Subcutaneous adipose tissue (tissue), 4 donors: ENCODE measurements around the gene RAB40B. TPM values are rescaled to one million over a fixed set of nuclear protein-coding genes. Genes with fewer than 3 reads are reported as not detected.

Experiments used
- total RNA-seq, 4 donors: library from RNA; depleted of rRNA; stranded (reverse); fragments of >200 nt; gene quantifications; one replicate each; pipeline ENCODE4 v1.1.0, GENCODE V29; 2016
- TF ChIP-seq, protein P1 (sequence below): fragments of 450-650 bp; IDR thresholded peaks from one replicate; pipeline ENCODE4 v1.5.1; 2016; ENCODE audit warnings: low read depth, mild to moderate bottlenecking, control low read depth, antibody characterized with exemption, moderate library complexity

RAB40B gene
- total RNA-seq, 4 donors from 2014 or later = 6.5 to 26.0 (median 8.5) TPM

DNA sequence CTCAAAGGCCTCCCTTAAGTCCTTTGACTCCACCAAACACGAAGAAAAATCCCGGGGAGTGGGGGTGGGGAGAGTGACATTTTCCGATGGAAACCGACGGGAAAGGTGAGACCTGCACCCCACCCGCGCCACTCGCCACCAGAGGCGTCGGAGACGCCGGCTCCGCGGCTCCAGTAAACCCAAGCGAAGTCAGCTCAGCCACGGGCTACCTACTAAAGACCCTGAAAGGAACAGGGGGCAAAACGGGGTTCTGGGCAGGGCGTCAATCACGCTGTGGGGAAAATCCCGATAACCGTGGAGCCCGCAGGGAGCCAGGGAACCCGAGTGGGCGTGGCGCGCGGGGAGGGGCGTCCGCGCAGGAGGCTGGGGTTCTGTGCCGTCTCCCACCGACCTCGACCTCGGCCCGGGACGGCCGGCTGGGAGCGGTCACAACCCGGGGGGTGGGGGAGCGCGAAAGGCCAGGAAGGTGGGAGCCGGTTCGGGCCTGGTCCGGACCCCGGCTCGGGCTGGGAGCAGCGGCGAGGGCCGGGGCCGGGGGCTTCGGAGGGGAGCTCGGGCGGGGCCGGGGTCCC, 50.8 kb downstream of the RAB40B start:
- TF ChIP-seq, protein P1, sequence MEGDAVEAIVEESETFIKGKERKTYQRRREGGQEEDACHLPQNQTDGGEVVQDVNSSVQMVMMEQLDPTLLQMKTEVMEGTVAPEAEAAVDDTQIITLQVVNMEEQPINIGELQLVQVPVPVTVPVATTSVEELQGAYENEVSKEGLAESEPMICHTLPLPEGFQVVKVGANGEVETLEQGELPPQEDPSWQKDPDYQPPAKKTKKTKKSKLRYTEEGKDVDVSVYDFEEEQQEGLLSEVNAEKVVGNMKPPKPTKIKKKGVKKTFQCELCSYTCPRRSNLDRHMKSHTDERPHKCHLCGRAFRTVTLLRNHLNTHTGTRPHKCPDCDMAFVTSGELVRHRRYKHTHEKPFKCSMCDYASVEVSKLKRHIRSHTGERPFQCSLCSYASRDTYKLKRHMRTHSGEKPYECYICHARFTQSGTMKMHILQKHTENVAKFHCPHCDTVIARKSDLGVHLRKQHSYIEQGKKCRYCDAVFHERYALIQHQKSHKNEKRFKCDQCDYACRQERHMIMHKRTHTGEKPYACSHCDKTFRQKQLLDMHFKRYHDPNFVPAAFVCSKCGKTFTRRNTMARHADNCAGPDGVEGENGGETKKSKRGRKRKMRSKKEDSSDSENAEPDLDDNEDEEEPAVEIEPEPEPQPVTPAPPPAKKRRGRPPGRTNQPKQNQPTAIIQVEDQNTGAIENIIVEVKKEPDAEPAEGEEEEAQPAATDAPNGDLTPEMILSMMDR = no peak

DNA sequence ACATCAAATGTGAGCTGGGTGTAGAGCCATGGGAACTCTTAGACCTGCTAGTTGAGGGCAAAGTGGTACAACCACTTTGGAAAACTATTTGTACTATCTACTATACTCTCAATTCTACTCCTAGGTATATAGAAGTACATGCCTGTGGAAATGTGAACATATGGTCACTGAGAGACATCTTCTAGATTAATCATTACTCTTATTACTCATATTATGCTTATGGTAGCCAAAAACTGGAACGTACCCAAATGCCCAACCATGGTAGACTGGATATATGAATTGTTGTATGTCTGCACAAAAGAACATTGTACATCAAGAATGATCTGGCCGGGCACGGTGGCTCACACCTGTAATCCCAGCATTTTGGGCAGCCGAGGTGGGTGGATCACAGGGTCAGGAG, 53.0 kb downstream of the RAB40B start:
- TF ChIP-seq, protein P1 = no peak

DNA sequence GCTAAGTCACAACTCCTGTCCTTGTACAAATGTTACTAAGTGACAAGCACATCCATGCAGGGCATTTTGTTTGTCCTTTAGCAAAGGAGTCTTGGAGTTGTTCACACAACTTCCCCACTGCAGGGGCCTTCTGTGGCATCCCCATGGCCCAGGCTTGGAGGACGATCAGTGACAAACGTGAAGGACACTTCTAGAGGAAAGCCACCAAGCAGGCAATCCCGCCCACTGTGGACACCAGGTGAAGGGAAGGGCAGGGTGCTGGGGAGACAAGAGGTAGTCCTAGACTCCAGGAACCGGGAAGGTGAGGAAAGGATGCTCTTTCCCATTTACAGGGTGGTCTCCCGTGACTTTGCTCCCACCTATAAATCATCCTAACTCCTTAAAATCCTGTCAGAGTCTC, 54.4 kb downstream of the RAB40B start:
- TF ChIP-seq, protein P1 = no peak

DNA sequence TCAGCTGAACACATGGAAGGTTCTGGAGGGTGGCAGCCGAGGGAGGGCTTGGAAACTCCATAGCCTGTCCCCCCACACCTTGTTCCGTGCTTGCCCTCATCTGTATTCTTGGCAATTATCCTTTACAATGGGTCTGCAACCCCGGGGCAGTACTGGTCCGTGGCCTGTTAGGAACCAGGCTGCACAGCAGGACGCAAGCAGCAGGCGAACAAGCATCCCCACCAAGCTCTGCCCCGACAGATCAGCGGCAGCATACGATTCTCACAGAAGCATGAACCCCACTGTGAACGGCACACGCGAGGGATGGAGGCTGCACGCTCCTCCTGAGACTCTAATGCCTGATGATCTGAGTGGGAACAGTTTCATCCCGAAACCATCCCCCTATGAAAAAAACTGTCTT, 56.5 kb downstream of the RAB40B start:
- TF ChIP-seq, protein P1 = no peak

DNA sequence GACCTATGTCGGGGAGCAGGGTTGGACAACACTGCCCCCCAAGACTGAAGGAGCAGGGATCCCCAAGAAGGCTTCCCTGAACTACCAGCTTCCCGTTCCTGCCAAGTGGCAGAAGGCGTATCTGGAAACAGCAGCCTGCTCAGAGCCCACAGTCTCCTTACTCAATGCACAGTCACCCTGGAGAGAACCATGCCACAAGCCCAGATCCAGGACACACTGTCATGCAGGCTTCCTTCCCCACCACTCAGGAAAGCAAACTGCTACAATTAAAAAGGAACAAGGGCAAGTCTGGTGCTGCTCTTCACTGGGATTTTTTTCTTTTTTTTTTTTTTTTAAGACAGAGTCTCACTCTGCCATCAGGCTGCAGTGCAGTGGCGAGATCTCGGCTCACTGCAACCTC, 58.5 kb downstream of the RAB40B start:
- TF ChIP-seq, protein P1 = no peak

DNA sequence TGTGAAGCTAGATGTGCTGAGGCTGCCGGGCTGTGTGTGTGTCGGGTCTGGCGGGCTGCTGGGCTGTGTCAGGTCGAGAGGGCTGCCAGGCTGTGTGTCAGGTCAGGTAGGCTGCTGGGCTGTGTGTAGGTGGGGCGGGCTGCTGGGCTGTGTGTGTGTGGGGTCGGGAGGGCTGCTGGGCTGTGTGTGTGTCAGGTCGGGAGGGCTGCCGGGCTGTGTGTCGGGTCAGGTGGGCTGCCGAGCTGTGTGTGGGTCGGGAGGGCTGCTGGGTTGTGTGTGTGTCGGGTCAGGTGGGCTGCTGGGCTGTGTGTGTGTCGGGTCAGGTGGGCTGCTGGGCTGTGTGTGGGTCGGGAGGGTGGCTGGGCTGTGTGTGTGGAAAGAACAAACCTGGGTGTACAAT, 58.9 kb downstream of the RAB40B start:
- TF ChIP-seq, protein P1 = no peak

DNA sequence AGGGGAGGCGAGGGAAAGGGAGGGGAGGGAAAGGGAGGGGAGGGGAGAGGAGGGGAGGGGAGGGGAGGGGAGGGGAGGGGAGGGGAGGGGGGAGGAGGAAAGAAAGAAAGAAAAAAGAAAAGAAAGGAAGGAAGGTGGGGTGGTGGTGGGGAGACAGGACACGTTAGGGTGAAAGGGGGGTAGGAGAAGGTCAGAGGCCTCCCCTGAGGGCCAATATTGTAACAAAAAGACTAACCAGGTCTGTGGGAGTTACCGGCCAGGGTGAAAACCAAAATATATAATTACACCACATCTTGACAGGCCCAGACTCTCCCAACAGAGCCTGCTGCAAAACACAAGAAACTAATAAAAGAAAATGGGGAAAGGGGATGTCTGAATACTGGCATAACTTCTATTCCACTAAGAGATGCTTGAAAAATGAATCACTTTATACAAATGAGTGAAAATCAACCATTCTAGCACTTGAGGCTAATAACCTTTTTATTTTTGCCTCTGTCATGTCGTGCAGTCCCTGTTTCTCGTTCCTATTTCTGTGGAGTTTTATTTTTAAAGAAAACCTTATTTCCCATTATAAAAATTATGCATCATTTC, 60.2 kb downstream of the RAB40B start:
- TF ChIP-seq, protein P1 = no peak
